ENCODE results near the gene KCNMB1.

The KCNMB1 gene

GRCh38 chr5:170431571-170431970 is 42.4 kb upstream of the KCNMB1 start:
- H3K27ac ChIP-seq: no peak overlapping the region
- TF ChIP-seq CTCF (conservative IDR thresholded peaks at IDR 0.05): no peak
- no peak for TF ChIP-seq ZFX (IDR thresholded peaks at IDR 0.05)

- TF ChIP-seq ZFX (IDR thresholded peaks at IDR 0.05) (no peak), CTCF (conservative IDR thresholded peaks at IDR 0.05) (no peak)
- H3K27ac ChIP-seq: no peak overlapping the region
Measured at GRCh38 chr5:170430866-170431437, 41.8 kb upstream of the KCNMB1 start.

- no peak overlapping the region for H3K27ac ChIP-seq
- no peak for TF ChIP-seq ZFX (IDR thresholded peaks at IDR 0.05)
- no peak for TF ChIP-seq CTCF (conservative IDR thresholded peaks at IDR 0.05)
Measured at GRCh38 chr5:170430256-170430655, 41.1 kb upstream of the KCNMB1 start.

GRCh38 chr5:170429014-170429413 is 39.8 kb upstream of the KCNMB1 start:
- TF ChIP-seq CTCF (conservative IDR thresholded peaks at IDR 0.05): 0 out of 2 replicates have a peak, but pooled peaks have one; percentile 8
- TF ChIP-seq ZFX (IDR thresholded peaks at IDR 0.05): no peak
- no peak overlapping the region for H3K27ac ChIP-seq

GRCh38 chr5:170427672-170428236 is 38.6 kb upstream of the KCNMB1 start:
- no peak overlapping the region for H3K27ac ChIP-seq
- TF ChIP-seq CTCF (conservative IDR thresholded peaks at IDR 0.05) (no peak), ZFX (IDR thresholded peaks at IDR 0.05) (no peak)

- TF ChIP-seq CTCF (conservative IDR thresholded peaks at IDR 0.05) (peak; percentile 46; the same call in 1 of the 2 replicates), ZFX (IDR thresholded peaks at IDR 0.05) (no peak)
- H3K27ac ChIP-seq: no peak overlapping the region
Measured at GRCh38 chr5:170426786-170427185, 37.6 kb upstream of the KCNMB1 start.

- no peak for TF ChIP-seq ZFX (IDR thresholded peaks at IDR 0.05)
- TF ChIP-seq CTCF (conservative IDR thresholded peaks at IDR 0.05): peak; percentile 71
- H3K27ac ChIP-seq: no peak overlapping the region
Measured at GRCh38 chr5:170426149-170426767, 37.1 kb upstream of the KCNMB1 start.

Measured in C4-2B (cell line).